GM21576 (cell line): Measurements from ENCODE around the gene PRKCB.

Source experiments
- ATAC-seq: cut with Tn5 transposase; IDR thresholded peaks from one replicate; pipeline ENCODE4 v1.9.1; 2021; ENCODE audit warnings: mild to moderate bottlenecking, moderate library complexity; ENCODE audit not compliant: unreplicated experiment

PRKCB gene

DNA sequence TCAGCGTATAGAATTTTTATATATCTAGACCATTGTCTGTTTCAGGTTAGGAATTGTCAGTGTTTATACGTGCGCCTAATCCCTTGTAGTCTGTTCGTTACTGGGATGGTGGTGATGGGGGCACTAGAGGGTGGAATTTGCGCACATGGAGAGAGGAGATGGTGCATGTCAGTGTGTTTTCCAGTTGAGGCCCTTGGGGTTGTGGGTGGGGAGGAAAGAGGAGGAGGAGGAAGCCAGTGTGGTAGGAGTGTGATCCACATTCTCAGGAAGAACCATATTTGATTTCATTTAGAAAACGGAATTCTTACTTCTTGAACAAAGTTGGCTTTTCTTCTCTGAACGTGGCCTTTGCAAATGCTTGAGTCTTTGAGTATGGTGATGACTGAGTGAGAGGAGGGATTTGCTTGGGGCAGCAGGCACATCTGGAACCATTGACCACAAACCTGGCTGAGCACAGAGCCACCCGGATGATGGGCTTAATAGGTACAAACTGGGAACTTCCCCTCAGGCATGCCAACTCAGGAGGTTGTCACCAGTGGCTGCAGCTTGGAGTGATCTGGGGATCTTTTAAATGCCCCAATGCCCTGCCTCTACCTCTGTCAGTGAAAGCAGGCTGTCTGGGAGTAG is 98.9 kb downstream of the PRKCB start:
- ATAC-seq = no peak

DNA sequence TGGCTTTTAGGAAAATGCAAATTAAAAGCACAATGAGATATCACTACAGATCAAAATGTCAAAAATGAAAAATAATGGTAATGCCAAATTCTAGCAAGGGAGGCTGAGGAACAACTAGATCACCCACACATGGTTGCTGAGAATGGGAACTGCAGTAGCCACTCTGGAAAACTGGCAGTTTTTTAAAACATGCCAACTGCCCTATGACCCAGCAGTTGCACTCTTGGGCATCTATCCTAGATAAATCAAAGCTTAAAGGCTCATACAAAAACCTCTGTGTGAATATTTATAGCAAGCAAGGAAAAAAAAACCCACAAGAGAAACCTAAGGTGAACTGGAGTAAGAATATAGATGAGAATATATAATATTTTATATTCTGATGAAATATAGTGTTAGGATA is 104.3 kb downstream of the PRKCB start:
- no peak for ATAC-seq

DNA sequence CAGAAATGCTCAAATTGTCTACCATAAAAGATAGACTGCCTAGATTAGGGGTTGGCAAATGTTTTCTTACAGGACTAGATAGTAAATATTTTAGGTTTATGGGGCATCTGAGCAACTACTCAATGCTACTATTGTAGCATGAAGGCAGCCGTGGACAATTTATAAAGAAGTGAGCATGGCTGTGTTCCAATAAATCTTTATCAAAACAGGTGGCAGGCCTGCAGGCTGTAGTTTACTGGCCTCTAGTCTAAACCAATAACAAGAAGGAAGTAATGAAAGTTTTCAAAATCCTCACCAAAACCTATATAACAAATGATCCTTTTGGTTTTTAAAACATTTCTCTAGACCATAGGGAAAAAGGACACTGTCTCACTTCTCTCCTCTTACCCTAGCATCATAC is 105.2 kb downstream of the PRKCB start:
- ATAC-seq = no peak

DNA sequence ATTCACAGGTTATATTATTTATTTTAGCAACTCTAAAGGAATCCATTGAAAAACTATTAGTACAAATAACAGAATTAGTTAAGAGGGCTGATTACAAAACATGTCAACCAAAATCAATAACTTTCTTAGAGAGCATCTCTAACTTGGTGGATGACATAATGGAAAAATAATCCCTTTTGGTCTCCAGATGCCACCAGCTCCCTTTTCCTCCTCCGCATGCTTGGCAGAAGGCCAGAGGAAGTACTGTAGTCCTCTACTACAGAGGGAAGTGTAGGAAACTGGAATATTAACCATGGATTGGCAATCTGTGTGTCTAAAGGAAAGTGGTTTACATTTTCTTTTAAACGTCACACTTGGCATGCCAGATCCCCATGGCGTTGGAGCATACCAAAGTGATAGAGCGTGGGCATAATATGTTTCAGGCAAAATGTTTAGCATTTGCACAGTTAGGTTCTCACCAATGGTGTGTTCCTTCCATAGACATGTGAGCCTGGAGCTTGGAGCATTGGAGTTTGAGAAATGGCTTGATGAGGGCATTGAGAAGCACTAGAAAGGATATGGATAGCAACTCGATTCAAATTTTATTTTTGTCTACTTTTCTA is 106.3 kb downstream of the PRKCB start:
- ATAC-seq = no peak

DNA sequence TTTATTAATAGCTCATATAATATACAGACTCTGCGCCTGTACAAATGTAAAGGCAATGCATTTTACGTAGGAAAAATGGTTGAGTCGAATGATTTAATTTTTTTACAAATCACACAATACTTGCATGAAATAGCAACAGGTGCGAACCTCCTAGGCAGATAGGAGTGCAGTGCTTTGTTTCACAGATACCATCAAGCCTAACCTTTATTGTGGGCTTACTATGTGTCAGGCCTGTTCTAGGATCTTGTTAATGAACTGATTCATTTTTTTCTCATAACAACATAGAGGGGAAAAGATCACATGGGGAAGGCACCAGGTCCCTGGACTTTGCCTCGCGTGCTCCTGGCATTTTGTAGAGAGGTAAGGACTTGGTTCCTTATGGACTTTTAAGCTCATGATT is 107.8 kb downstream of the PRKCB start:
- no peak for ATAC-seq

DNA sequence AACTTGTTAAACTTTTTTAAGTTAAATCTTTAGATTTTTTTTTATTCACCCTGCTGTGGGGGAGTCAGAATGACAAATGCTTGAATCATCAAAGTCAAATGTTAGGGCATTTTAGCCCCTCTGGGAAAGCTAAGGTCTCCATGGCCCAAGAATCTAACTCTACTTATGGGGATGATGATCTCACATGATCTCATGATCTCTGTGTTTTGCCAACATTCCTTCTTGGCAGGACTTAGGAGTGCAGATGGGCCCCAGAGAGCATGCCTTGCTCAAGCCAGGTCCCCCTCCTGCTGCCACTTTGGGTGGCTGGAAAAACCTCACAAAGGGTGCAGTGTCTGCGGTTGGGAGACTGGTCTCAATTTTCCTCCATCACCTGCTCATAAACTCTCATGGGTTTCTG is 108.6 kb downstream of the PRKCB start:
- ATAC-seq = no peak

DNA sequence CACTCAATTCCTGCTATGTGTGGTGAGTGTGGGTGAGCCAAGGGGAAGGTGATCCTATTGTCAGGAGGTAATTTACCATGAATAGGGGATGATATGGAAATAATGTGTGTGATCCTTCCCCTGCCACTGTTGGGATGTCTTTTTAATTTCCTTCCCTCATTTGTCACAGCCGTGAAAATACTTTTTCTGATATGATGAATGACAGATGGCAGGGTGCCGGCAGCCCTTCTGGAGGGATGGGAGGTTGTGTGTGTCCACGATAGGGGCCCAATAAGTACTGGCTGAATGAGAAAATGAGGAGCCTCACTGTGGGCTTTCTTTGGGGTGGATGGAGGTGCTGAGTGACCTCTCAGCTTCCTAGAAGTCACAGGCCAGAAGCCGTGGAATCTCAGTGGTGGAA is 109.5 kb downstream of the PRKCB start:
- ATAC-seq = no peak

DNA sequence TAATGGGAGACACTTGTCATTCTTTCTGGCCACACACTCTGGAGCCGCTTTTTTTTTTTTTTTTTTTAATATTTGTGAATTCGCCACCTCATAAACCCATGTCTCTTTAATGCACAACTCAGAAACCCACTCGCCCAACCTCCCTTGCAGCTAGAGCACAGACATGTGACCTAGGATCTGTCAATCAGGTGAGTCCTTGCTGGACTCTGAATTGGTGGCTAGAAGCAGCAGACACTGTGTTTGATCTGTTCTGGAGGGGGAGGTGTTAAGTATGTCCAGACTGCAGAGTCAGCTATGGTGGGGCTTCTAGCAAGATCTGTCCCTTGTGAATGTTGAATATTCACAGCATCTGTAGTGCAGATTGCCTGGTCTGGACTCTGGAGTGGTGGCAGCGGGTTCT is 112.1 kb downstream of the PRKCB start:
- no peak for ATAC-seq

DNA sequence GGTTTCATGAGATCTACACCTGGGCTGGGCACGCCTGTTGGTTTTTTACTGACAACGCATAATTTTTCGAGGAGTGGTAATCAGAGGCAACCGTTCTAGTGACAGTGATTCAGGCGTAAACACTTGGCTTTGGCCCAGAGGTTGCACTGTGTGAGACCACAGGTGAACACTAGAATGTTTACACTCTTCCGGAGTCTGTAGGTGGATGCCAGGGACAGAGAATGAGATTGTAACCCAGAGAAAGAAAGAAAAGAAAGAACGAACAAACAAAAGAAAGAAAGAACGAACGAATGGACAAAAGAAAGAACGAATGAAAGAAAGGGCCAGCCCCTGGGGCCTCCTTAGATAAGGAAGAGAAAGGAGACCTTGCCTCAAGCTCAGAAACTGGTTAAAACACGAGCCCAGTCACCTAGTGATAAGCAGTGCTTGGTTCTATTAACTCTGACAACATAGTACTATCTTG is 113.2 kb downstream of the PRKCB start:
- ATAC-seq = no peak

DNA sequence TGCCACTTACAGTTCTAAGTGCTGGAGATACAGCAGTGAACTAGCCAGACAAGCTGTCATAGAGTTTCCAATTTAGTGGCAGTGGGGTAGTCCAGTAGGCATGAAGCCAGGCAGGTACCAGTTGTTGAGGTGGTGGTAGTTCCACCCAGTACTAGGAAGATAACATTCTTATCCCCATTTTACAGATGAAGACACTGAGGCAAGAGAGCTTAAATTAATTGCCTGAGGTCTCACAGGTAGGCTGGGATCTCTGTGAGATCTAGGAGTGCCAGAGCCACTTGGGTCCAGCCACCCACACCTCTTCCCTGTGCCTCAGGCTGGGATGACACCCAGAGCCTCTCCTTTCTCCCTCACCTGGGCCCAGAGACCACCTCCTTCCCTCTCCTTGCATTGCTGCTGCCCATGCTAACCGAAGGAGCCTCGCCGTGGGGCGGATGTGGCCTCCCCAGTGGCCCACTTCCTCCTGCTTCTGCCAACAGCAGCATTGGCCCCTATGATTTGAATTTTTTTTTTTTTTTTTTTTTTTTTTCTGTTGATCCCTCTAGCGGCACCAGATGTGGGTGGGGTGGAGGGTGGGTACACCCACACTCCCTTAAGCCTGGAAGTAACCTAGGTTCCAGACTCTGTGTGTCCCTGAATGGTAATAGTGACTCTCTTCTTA is 114.0 kb downstream of the PRKCB start:
- no peak for ATAC-seq

DNA sequence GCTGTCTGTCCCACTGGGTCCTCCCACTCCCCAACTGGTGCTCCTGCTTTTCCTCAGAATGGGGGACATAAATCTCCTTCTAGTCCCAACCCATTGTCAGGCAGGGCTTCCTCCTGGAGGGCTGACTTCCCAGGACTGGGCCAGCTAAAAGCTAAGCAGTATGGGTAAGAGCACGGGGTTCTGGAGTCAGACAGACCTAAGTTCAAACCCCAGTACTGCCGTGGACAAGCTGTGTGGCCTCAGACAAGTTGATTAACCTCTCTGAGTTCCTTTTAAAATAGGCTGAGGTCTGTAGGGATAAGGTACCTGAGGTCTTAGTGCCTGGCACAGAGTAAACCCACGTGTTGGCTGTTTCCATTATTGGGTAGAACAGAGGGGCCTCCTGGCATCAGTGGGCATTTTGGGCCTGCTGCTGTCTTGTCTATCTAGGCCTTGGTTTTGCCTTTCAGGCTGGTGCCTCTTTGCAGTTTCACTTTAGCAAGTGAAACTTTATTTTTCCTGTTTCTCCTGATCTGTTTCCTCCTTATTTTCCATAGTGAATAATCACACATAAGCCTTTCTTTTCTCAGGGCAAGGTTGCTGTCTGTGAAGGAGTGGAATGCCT is 114.6 kb downstream of the PRKCB start:
- ATAC-seq = no peak

DNA sequence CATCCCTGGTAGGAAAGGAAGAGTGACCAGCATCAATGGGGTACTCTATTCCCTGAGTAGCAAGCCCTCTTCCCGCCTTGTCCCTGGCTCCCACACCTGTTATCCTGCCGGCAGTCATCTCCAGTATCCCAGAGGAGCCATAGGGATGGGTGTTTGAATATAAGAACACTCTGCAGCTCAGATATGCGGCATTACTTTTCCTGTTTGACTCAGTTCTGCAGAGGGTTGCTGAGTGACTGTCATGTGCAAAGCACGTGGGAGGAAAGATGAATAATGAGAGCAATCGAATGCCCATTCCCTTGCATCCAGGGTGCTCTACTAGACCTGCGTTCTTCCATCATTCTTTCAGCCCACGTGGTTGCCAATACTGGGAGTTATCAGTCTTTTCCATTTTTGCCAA is 115.1 kb downstream of the PRKCB start:
- no peak for ATAC-seq

DNA sequence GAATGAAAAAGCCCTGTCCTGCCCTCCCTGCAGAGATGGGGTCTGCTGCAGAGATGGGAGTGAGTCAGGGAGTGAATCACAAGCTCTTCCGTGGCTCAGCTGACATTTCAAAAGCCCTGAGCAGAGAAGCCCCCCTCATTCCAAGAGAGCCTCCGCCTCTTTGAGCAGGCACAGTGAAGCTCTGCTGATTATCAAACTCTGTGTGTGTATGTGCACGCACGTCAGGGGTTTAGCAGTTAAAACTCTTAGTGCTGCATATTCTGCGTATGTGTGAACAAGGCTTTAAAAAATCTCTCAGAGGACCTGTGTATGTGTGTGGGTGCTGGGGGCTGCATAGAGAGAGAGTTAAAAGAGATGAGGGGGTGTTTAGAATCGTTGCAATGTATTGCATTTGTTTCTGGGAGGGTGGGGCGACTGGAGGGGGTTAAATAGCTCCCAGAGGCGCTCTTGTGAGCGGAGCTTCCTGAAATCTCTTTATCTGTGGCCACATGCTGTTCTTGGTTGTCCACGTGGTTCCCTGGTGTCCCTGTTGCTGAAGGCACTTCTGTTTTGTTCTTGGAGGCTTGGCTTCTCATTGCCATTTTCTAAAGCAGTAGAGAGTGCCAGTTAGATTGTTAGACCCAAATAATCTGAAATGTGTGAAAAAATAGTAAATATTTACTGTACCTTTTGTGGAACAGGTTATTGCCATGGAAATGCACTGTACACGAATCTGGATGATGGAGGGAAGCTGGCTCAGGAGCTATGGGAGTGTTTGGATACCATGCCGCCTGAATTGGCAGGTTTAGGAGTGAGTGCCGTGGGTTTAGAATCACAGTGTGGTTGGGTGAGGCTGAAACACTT is 116.6 kb downstream of the PRKCB start:
- no peak for ATAC-seq

DNA sequence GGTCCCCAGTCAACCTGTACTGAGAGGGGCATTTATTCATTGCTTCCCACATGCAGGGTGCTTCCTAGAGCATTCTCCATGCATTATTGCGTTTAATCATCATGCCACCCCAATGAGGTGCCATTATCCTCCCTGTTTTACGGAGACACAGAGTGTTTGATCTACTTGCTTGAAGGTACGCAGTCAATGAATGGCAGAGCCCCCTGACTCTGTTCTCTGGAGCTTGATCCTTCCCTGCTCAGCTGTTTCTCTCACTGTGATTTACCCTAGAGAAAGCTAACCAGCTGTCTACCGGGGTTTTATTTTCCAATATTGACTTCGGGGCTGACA is 117.2 kb downstream of the PRKCB start:
- no peak for ATAC-seq

DNA sequence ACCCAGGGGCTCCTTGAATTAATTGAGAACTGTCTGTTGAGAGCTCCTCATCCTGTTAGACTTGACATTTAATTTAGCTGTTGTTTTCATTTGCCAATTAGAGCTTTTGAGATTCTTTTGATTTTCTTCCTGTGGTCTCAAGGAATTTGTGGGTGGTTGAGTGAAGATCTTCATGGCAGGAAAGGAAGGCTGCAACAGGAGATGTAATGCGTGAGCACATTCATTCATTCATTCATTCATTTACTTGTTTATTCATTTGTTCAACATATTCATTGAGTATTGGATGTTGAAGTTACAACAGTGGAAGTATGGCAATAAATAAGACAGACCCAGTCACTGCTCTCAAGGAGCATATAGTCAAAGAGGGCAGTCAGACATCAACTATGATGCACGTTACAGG is 117.7 kb downstream of the PRKCB start:
- ATAC-seq = no peak

DNA sequence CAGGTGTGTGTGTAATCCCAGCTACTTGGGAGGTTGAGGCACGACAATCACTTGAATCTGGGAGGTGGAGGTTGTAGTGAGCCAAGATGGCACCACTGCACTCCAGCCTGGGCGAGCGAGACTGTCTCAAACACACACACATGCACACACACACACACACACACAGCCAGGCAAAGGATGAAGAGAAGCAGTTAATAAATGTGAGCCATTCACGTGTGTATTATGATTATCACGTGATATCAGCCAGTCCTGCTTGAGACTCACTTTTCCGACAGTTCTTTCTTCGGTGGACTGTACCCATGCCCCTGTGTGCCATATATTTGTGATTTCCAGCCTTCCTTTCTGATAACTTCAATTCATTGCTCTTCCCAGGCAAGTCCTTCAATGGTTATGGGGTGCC is 119.3 kb downstream of the PRKCB start:
- no peak for ATAC-seq

DNA sequence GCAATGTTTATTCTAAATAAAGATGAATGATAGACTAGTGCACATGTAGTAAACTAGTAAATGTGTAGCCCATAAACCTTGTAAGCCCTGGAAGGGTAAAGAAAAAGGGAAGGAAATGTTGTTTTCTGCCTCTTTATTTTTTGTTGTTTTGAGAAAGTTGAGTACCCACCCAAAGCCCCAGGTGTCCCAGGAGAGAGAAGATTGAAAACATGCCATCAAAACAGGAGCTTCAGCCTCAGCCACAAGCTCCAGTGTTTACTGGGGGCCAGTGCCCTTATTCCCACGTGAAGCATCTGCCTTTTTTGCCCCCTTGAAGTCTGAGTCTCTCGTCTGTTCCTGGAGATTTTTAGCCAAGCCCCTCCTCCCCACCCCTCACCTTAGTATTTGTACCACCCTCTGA is 121.5 kb downstream of the PRKCB start:
- no peak for ATAC-seq

DNA sequence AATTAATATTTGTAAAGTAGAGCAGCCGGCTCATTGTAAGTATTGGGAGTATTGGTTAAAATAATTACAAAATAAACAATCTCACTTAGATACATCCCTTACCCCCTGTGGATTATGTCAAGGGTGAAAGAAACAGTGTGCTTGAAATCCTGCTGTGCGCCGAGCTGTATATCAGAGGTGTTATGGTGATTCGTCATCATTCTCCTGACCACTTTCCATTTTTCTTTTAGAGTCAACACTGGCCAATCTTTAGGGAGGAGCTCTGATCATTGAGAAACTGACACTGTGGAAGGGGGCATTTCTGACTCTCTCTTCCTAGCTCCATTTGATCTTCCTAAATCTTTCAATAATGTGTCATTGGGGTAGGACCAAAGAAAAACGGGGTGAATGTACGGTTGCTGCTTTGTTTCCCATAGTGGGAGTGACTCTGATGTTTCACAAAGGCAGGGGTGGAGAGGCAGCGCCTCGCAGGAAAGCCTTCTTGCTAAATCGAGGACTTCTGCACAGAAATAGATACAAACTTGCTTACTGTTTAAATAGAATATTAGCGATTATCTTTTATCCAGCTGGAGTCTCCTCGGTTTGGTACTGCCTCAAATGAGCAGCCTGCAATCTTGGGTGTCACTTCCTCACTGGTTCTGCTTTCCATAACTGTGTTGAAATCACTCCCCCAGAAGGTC is 123.4 kb downstream of the PRKCB start:
- no peak for ATAC-seq

DNA sequence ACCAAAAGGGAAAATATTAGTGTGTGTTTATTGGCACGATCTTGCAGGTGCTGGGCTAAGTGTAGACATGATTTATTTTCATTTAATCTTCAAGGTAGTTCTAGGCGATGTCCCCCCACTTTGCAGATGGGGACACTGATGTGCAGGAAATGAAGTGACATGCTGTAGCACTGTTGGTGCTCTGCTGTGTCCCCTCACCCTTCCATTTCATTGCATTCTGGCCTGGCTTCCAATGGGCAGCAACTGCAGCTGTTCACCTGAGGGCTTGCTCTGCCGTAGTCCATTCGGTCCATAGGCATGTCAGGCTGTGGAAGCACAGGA is 123.9 kb downstream of the PRKCB start:
- no peak for ATAC-seq

DNA sequence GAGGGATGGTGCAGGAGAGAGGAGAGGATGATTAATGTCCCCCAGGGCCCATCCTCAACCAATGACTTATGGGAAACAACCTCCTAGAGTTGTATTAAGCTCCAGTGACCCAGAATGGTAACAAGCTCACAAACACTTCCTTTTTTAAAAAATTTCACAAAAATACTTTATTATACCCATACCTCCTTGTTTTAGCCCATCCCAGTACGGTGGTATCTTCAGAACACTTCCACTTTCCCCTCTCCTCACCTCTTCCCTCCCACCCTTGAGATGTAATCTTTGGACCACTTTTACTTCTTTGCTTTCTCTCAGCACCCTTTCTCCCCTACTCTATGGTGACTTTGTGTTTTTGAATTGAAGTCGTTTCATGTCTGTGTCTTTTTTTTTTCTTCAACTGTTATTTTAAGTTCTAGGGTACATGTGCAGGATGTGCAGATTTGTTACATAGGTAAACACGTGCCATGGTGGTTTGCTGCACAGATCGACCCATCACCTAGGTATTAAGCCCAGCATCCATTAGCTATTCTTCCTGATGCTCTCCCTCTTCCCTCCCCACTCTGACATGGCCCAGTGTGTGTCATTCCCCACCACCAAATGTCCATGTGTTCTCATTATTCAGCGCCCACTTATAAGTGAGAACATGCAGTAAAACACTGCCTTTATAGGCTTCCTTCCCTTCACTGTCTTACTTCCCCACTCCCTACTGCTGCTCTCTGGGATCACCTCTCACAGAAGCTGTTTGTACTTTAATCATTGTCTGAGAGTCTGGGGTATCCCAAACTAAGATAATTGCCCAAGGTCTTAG is 124.5 kb downstream of the PRKCB start:
- no peak for ATAC-seq
